Measurements from ENCODE around the gene RILPL1.
A peak's percentile ranks its signal among the peaks of the same experiment; 100 is the strongest.

RILPL1 gene

GRCh38 chr12:123532808-123533649 lies 490 bp downstream of the RILPL1 start:
- TF ChIP-seq SIN3A (IDR thresholded peaks at IDR 0.05; ENCODE audit: borderline replicate concordance, insufficient read depth, low read length) (no peak), POLR2AphosphoS5 (IDR thresholded peaks at IDR 0.05; ENCODE audit: low read depth, low read length) (no peak; the same call in 1 of the 2 replicates), FOXP2 (optimal IDR thresholded peaks at IDR 0.05; ENCODE audit: borderline replicate concordance, extremely low read depth, extremely low read length, insufficient read depth) (peak; percentile 64)

- TF ChIP-seq REST (IDR thresholded peaks at IDR 0.05; ENCODE audit: insufficient read depth in 1 of 2, low read depth in 2 of 2, low read length in 2 of 2) (no peak), FOXP2 (optimal IDR thresholded peaks at IDR 0.05; ENCODE audit: borderline replicate concordance, extremely low read depth, extremely low read length, insufficient read depth) (no peak)
Observed at GRCh38 chr12:123532019-123532418, 1.5 kb downstream of the RILPL1 start.

DNA sequence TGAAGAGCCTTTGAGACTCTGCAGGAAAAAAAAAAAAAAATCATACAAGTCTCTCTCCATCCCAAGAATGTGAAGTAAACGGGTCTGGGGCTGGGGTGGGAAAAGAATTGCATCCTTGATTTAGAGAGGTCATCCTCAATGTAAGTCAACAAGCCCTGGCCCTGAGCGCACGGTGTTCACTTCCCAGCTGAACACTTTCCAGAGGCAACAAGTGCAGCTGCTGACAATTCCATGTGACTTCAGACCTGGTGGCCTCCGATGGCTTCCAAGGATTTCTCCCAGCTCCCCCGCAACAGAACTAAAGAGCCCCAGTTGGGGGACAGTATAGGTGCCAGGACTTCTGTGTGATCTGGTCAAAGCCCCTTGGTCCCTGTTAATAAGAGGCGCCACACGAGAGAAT lies 2.4 kb downstream of the RILPL1 start:
- TF ChIP-seq FOXP2 (optimal IDR thresholded peaks at IDR 0.05; ENCODE audit: borderline replicate concordance, extremely low read depth, extremely low read length, insufficient read depth) (no peak), POLR2AphosphoS5 (IDR thresholded peaks at IDR 0.05; ENCODE audit: low read depth, low read length) (no peak), SIN3A (IDR thresholded peaks at IDR 0.05; ENCODE audit: borderline replicate concordance, insufficient read depth, low read length) (no peak), REST (IDR thresholded peaks at IDR 0.05; ENCODE audit: insufficient read depth in 1 of 2, low read depth in 2 of 2, low read length in 2 of 2) (no peak), TAF1 (IDR thresholded peaks at IDR 0.05; ENCODE audit: borderline replicate concordance, insufficient read depth, low read length) (no peak)

DNA sequence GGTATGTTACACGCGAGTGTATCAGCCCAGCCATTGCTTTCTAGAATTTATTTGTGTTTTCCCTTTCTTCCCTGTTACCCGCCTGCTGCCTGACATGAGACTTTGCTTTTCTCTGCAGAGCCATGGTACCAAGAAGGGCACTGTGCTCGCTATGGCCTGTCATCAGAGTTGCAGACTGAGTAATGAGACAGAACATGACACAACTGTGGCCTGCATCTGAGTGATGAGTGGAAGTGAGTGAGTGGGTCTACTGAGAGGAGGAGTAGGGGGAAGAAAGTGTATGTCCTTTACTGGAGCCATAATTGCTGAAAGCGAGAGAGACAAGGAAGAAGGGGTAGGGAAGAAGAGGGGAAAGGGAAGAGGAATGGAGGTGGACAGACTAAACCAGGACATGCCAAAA lies 2.9 kb downstream of the RILPL1 start:
- TF ChIP-seq SIN3A (IDR thresholded peaks at IDR 0.05; ENCODE audit: borderline replicate concordance, insufficient read depth, low read length): no peak
- TF ChIP-seq FOXP2 (optimal IDR thresholded peaks at IDR 0.05; ENCODE audit: borderline replicate concordance, extremely low read depth, extremely low read length, insufficient read depth): no peak
- no peak for TF ChIP-seq POLR2AphosphoS5 (IDR thresholded peaks at IDR 0.05; ENCODE audit: low read depth, low read length)
- TF ChIP-seq REST (IDR thresholded peaks at IDR 0.05; ENCODE audit: insufficient read depth in 1 of 2, low read depth in 2 of 2, low read length in 2 of 2): no peak

DNA sequence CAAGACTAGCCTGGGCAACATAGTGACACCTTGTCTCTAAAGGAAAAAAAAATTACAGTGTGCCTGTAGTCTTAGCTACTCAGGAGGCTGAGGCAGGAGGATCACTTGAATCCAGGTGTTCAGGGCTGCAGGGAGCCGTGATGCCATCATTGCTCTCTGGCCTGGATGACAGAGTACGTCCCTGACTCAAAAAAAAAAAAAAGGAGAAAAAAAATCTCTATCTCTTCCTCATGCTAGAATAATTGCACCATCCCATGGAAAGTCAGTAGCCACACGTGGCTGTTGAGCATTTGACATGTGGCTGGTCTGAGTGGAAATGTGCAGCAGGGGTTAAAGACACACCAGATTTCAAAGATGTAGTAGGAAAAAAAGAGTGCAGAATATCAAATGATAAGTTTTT lies 3.8 kb downstream of the RILPL1 start:
- TF ChIP-seq SIN3A (IDR thresholded peaks at IDR 0.05; ENCODE audit: borderline replicate concordance, insufficient read depth, low read length) (no peak), POLR2AphosphoS5 (IDR thresholded peaks at IDR 0.05; ENCODE audit: low read depth, low read length) (no peak), FOXP2 (optimal IDR thresholded peaks at IDR 0.05; ENCODE audit: borderline replicate concordance, extremely low read depth, extremely low read length, insufficient read depth) (no peak), REST (IDR thresholded peaks at IDR 0.05; ENCODE audit: insufficient read depth in 1 of 2, low read depth in 2 of 2, low read length in 2 of 2) (no peak), TAF1 (IDR thresholded peaks at IDR 0.05; ENCODE audit: borderline replicate concordance, insufficient read depth, low read length) (no peak)
